B cell (primary cell): ENCODE data around the gene RFC1. TPM values are rescaled to one million over a fixed set of nuclear protein-coding genes. Genes with fewer than 3 reads are reported as not detected.

Source experiments
- ATAC-seq: fragments of 200-7000 bp; cut with Tn5 transposase; one replicate; pipeline ENCODE4 v1.10.0; 2021; ENCODE audit warnings: low read depth, mild to moderate bottlenecking, moderate number of reproducible peaks, moderate library complexity
- CTCF ChIA-PET: fragments of 350-600 bp; sonication (Branson Sonifier 250); formaldehyde crosslinking; loops from one replicate; lab custom pipeline; 2021; ENCODE audit warnings: antibody characterized with exemption, inconsistent platforms; lab: Charles Lee
- POLR2A ChIA-PET: fragments of 350-600 bp; sonication (Branson Sonifier 250); formaldehyde crosslinking; loops from one replicate; lab custom pipeline; 2021; ENCODE audit warnings: antibody characterized with exemption; lab: Charles Lee
- DNase-seq: peaks from one replicate; pipeline ENCODE4 v3.0.0; 2013
- H2AFZ ChIP-seq: 2 replicates; pipeline ENCODE4 v1.6.1; 2012; ENCODE audit warnings: mild to moderate bottlenecking, low read depth, low read length; ENCODE audit not compliant: insufficient read depth, poor library complexity, severe bottlenecking
- H3K27ac ChIP-seq, 2 donors: 1 replicate in 1 of 2; 2 replicates in 1 of 2; pipeline ENCODE4 v1.5.1; 2012 to 2013; ENCODE audit warnings: low read length in 2 of 2, mild to moderate bottlenecking in 2 of 2, moderate library complexity in 1 of 2
- H3K27me3 ChIP-seq, 4 experiments: fragments of 200-600 bp in 1 of 4; sonication (generic) in 1 of 4; replicated peaks in 1 of 4; 1 replicate in 2 of 4; 2 replicates in 2 of 4; pipeline versions ENCODE4 v1.6.1 to v1.7.0; 2013 to 2016; ENCODE audit warnings: low read length in 3 of 4, mild to moderate bottlenecking in 2 of 4, mixed read lengths in 1 of 4, moderate library complexity in 1 of 4; ENCODE audit not compliant: insufficient read depth in 4 of 4, control insufficient read depth in 3 of 4; ENCODE audit errors: control extremely low read depth in 1 of 4
- H3K36me3 ChIP-seq, 2 experiments: replicated peaks in 1 of 2; 1 replicate in 1 of 2; 2 replicates in 1 of 2; pipeline versions ENCODE4 v1.6.1 to v1.7.1; 2013; ENCODE audit warnings: low read length in 1 of 2; ENCODE audit not compliant: insufficient read depth in 2 of 2, control insufficient read depth in 1 of 2; ENCODE audit errors: control extremely low read depth in 1 of 2, extremely low read depth in 1 of 2
- H3K4me1 ChIP-seq, 2 donors: fragments of 200-600 bp in 1 of 2; sonication (generic) in 1 of 2; 1 replicate in 1 of 2; 2 replicates in 1 of 2; pipeline versions ENCODE4 v1.5.1 to v1.6.1; 2013 to 2017; ENCODE audit warnings: low read length in 2 of 2; ENCODE audit not compliant: control insufficient read depth in 2 of 2, insufficient read depth in 2 of 2
- H3K4me2 ChIP-seq: replicated peaks from 2 replicates; pipeline ENCODE3; 2012; ENCODE audit warnings: mild to moderate bottlenecking, low read depth, low read length; ENCODE audit not compliant: poor library complexity, severe bottlenecking
- H3K4me3 ChIP-seq, 5 experiments: fragments of 200-600 bp in 1 of 5; sonication (generic) in 1 of 5; 1 replicate in 3 of 5; 2 replicates in 2 of 5; pipeline versions ENCODE4 v1.5.1 to v1.7.0; 2011 to 2016; ENCODE audit warnings: low read length in 4 of 5, mild to moderate bottlenecking in 4 of 5, low read depth in 2 of 5, control low read depth in 1 of 5, moderate library complexity in 1 of 5; ENCODE audit not compliant: insufficient read depth in 1 of 5; ENCODE audit errors: control extremely low read depth in 1 of 5, extremely low read depth in 1 of 5
- H3K79me2 ChIP-seq: fragments of 200-600 bp; sonication (generic); one replicate; pipeline ENCODE4 v1.6.0; 2016; ENCODE audit warnings: low read length; ENCODE audit not compliant: control insufficient read depth, insufficient read depth
- H3K9ac ChIP-seq: fragments of 200-600 bp; sonication (generic); 2 replicates; pipeline ENCODE4 v1.6.1; 2017; ENCODE audit warnings: mild to moderate bottlenecking, low read length, moderate library complexity
- H3K9me3 ChIP-seq, 3 donors: one replicate each; pipeline versions ENCODE4 v1.6.1 to v1.7.1; 2013; ENCODE audit warnings: low read length in 2 of 3; ENCODE audit not compliant: control insufficient read depth in 2 of 3, insufficient read depth in 1 of 3; ENCODE audit errors: control extremely low read depth in 1 of 3
- H4K20me1 ChIP-seq: 2 replicates; pipeline ENCODE4 v1.6.0; 2012; ENCODE audit warnings: mild to moderate bottlenecking, low read length; ENCODE audit not compliant: insufficient read depth, control insufficient read depth, poor library complexity, severe bottlenecking
- H3K27ac Mint-ChIP-seq: one replicate; pipeline ENCODE4 v1.8.0; 2021; ENCODE audit warnings: mixed read lengths
- H3K27me3 Mint-ChIP-seq: one replicate; pipeline ENCODE4 v1.8.0; 2021; ENCODE audit warnings: mixed read lengths
- H3K4me1 Mint-ChIP-seq: one replicate; pipeline ENCODE4 v1.8.0; 2021; ENCODE audit warnings: mixed read lengths
- H3K4me3 Mint-ChIP-seq: one replicate; pipeline ENCODE4 v1.8.0; 2021; ENCODE audit warnings: mixed read lengths
- H3K9me3 Mint-ChIP-seq: one replicate; pipeline ENCODE4 v1.8.0; 2022; ENCODE audit warnings: mixed read lengths; ENCODE audit not compliant: insufficient read depth
- CTCF ChIP-seq: fragments of 200-600 bp; IDR thresholded peaks from one replicate; pipeline ENCODE4 v1.8.0; 2022; ENCODE audit warnings: antibody characterized with exemption, mild to moderate bottlenecking
- EZH2 ChIP-seq: IDR thresholded peaks from 2 replicates; pipeline ENCODE4 v1.6.1; 2012; ENCODE audit warnings: borderline replicate concordance, low read depth, mild to moderate bottlenecking, moderate library complexity, low read length; ENCODE audit not compliant: insufficient read depth, poor library complexity, severe bottlenecking
- WGBS: methylation state at CpG from one replicate; pipeline ENCODE4 v1.1.5; 2013; ENCODE audit warnings: missing lambda C conversion rate; ENCODE audit not compliant: insufficient coverage; 5-methylcytosine and 5-hydroxymethylcytosine counted together
- intact Hi-C: fragments of 100-400 bp; cut with micrococcal nuclease; formaldehyde crosslinking; loops from one replicate; pipeline ENCODE4 v1.10.0; 2022
- polyA minus RNA-seq: library from RNA; depleted of rRNA, polyadenylated mRNA; stranded (reverse); fragments of >200 nt; gene quantifications from 2 replicates; pipeline ENCODE4 v1.2.3, GENCODE V29; 2012
- polyA plus RNA-seq: library from polyadenylated mRNA; depleted of rRNA; stranded (reverse); fragments of >200 nt; gene quantifications from 2 replicates; pipeline ENCODE4 v1.2.3, GENCODE V29; 2012
- total RNA-seq, 2 donors: library from RNA; stranded (reverse); fragments of 120-200 nt in 1 of 2; gene quantifications; 1 replicate in 1 of 2; 2 replicates in 1 of 2; pipeline versions ENCODE4 v1.2.3 to v1.2.4, GENCODE V29; 2013 to 2022

The RFC1 gene, protein sequence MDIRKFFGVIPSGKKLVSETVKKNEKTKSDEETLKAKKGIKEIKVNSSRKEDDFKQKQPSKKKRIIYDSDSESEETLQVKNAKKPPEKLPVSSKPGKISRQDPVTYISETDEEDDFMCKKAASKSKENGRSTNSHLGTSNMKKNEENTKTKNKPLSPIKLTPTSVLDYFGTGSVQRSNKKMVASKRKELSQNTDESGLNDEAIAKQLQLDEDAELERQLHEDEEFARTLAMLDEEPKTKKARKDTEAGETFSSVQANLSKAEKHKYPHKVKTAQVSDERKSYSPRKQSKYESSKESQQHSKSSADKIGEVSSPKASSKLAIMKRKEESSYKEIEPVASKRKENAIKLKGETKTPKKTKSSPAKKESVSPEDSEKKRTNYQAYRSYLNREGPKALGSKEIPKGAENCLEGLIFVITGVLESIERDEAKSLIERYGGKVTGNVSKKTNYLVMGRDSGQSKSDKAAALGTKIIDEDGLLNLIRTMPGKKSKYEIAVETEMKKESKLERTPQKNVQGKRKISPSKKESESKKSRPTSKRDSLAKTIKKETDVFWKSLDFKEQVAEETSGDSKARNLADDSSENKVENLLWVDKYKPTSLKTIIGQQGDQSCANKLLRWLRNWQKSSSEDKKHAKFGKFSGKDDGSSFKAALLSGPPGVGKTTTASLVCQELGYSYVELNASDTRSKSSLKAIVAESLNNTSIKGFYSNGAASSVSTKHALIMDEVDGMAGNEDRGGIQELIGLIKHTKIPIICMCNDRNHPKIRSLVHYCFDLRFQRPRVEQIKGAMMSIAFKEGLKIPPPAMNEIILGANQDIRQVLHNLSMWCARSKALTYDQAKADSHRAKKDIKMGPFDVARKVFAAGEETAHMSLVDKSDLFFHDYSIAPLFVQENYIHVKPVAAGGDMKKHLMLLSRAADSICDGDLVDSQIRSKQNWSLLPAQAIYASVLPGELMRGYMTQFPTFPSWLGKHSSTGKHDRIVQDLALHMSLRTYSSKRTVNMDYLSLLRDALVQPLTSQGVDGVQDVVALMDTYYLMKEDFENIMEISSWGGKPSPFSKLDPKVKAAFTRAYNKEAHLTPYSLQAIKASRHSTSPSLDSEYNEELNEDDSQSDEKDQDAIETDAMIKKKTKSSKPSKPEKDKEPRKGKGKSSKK
- 55.1 and 66.5 TPM in 2 replicates for total RNA-seq
- total RNA-seq (2013), result 53.6 TPM
- 14.9 and 32.1 TPM in 2 replicates for polyA plus RNA-seq
- 18.2 and 28.6 TPM in 2 replicates for polyA minus RNA-seq

DNA sequence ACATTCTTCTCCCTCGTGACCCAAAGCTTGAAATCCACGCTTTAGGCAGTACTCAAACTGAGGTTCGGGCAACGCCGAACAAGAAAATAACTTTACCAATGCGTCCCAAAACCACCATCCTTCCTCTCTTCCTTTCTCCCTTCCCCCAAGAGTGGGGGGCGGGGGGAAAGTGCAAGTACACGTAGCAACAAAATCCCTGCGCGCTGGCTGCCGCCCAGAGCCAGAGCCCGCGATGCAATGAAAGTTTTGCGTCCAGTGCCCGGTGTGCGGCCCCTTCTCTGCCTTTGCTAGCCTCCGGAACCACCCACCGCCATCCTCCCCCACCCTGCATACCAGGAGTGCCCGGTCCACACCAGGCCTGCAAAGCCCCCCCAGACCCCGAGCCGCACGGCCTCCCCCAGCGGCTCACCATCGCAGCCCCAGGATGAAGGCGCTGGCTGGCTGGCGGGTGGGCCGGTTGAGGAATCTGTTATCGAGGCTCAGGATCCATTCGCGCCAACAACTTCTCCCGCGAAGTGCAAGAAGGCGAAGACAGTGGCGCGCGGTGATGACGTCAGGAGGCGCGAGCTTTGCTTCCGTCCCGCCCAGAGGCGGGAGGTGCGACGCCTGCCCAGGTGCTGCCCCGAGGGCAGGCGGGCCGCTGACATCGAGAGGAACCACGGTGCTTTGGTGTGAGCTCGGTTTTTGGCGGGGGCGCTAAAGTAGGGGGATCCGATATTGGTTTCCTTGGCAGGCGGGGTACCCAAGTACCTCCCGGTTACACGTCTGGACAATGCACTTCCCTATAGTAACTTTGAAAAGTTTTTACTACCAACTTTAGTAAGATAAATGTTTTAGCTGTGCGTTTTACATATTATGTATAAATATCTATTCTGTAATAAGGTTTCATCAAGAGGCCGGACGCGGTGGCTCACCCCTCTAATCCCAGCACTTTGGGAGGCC, at the start of gene RFC1:
TSS of gene RFC1 (minus strand) at position 533 of the 942 bp plus-strand sequence. CDS start at position 412, 121 bp downstream.
- intact Hi-C loops, result loop anchor here (1.0 to 10.0 kb wide), 10 partner anchors 9 to 1379 kb away; partner anchors contain the start of genes N4BP2, PDS5A, RPL9 and SMIM14
- Mint-ChIP-seq H3K27me3 (no peaks in the 10 kb centered on the region), H3K9me3 (no peaks in the 10 kb centered on the region), H3K27ac (peak within 1 kb of the TSS; percentile 98), H3K4me1 (peaks cover 31% of the 10 kb centered on the region), H3K4me3 (peak within 1 kb of the TSS; percentile 94)
- H3K9me3 ChIP-seq, result peaks cover 0 to 3% (median 0%) of the 10 kb centered on the region in 3 donors
- H3K9ac ChIP-seq, result peak within 1 kb of the TSS; percentile 89
- ChIA-PET CTCF (interaction anchor here (0.6 to 2.9 kb wide), 9 partner anchors 9 to 737 kb away, joined by 3 to 11 read pairs (median 3); partner anchors contain the start of gene KLB), POLR2A (interaction anchor here (0.9 to 1.4 kb wide), 3 partner anchors 12 to 703 kb away, joined by 3 to 11 read pairs (median 4); partner anchors contain the start of genes LIAS and RPL9)
- ATAC-seq (peak; percentile 95), DNase-seq (peak; percentile 96)
- peak within 1 kb of the TSS; percentile 73 to 98 (median 94) for H3K4me3 ChIP-seq
- peak within 1 kb of the TSS; percentile 65 to 84 for H3K27ac ChIP-seq
- H3K4me2 ChIP-seq, result peak within 1 kb of the TSS; percentile 84
- H3K4me1 ChIP-seq, result peaks cover 24 to 32% of the 10 kb centered on the region in 2 donors
- no peak for TF ChIP-seq EZH2
- no peak for TF ChIP-seq CTCF
- H3K79me2 ChIP-seq, result peaks cover 56% of the 10 kb centered on the region
- no peaks in the 10 kb centered on the region for H3K36me3 ChIP-seq
- peak within 1 kb of the TSS; percentile 89 for H2AFZ ChIP-seq
- H4K20me1 ChIP-seq, result peaks cover 7% of the 10 kb centered on the region
- WGBS, result 0% methylated on average over 39 of the region's 60 CpGs
- no peaks in the 10 kb centered on the region for H3K27me3 ChIP-seq
